OCI-LY7 (cell line): ENCODE measurements around the gene IFITM5. TPM values are rescaled to one million over a fixed set of nuclear protein-coding genes. Genes with fewer than 3 reads are reported as not detected.

Experiments
- BruUV-seq: library from RNA; stranded (reverse); fragments of 400-500 nt; replicated peaks from 2 replicates; lab custom pipeline; 2021; lab: Mats Ljungman, UMichigan
- CTCF ChIA-PET: fragments of 300-600 bp; sonication (Branson Sonifier 250); formaldehyde crosslinking; loops from one replicate; lab custom pipeline; 2022; ENCODE audit warnings: antibody characterized with exemption; ENCODE audit not compliant: unreplicated experiment; lab: Charles Lee
- POLR2A ChIA-PET: fragments of 300-600 bp; sonication (Branson Sonifier 250); formaldehyde crosslinking; loops from one replicate; lab custom pipeline; 2022; ENCODE audit warnings: antibody characterized with exemption; lab: Charles Lee
- DNase-seq: peaks from one replicate; pipeline ENCODE4 v3.0.0-alpha.2; 2015; ENCODE audit warnings: low spot score
- H2AFZ ChIP-seq: fragments of 200-600 bp; sonication (generic), shearing (Covaris generic); 2 replicates; pipeline ENCODE4 v1.6.1; 2014; ENCODE audit warnings: mild to moderate bottlenecking, antibody characterized with exemption, low read length, moderate library complexity
- H3K27ac ChIP-seq: fragments of 200-600 bp; sonication (generic); 2 replicates; pipeline ENCODE4 v1.5.1; 2014; ENCODE audit warnings: mixed run types, low read depth, mild to moderate bottlenecking, moderate library complexity, low read length, inconsistent platforms; ENCODE audit not compliant: poor library complexity, severe bottlenecking
- H3K36me3 ChIP-seq: fragments of 200-600 bp; sonication (generic); 2 replicates; pipeline ENCODE4 v1.6.1; 2014; ENCODE audit warnings: mild to moderate bottlenecking, antibody characterized with exemption, low read length, moderate library complexity, mixed read lengths; ENCODE audit not compliant: insufficient read depth
- H3K4me1 ChIP-seq: fragments of 200-600 bp; sonication (generic); 2 replicates; pipeline ENCODE4 v1.5.1; 2014; ENCODE audit warnings: mild to moderate bottlenecking, low read length; ENCODE audit not compliant: insufficient read depth, poor library complexity, severe bottlenecking
- H3K4me2 ChIP-seq: fragments of 200-600 bp; sonication (generic); 2 replicates; pipeline ENCODE4 v1.6.1; 2014; ENCODE audit warnings: mild to moderate bottlenecking, low read length
- H3K4me3 ChIP-seq: fragments of 200-600 bp; sonication (generic); 2 replicates; pipeline ENCODE4 v1.5.1; 2014; ENCODE audit warnings: mild to moderate bottlenecking, low read depth, low read length; ENCODE audit not compliant: poor library complexity, severe bottlenecking
- H3K79me2 ChIP-seq: fragments of 200-600 bp; sonication (generic); 2 replicates; pipeline ENCODE4 v1.6.1; 2016; ENCODE audit warnings: low read depth, mild to moderate bottlenecking, low read length, moderate library complexity, mixed read lengths; ENCODE audit not compliant: insufficient read depth
- H3K9me2 ChIP-seq: fragments of 200-600 bp; sonication (generic); 2 replicates; pipeline ENCODE4 v1.6.1; 2016; ENCODE audit warnings: mild to moderate bottlenecking, low read length, mixed read lengths; ENCODE audit not compliant: insufficient read depth
- H3K9me3 ChIP-seq: fragments of 200-600 bp; sonication (generic); 2 replicates; pipeline ENCODE4 v1.6.1; 2014; ENCODE audit warnings: mild to moderate bottlenecking, mixed run types, low read length, mixed read lengths
- H4K20me1 ChIP-seq: fragments of 200-600 bp; sonication (generic); 2 replicates; pipeline ENCODE4 v1.6.1; 2014; ENCODE audit warnings: mild to moderate bottlenecking, antibody characterized with exemption, low read length, moderate library complexity, mixed read lengths; ENCODE audit not compliant: insufficient read depth
- EZH2phosphoT487 ChIP-seq: fragments of 200-600 bp; sonication (generic); IDR thresholded peaks from 2 replicates; pipeline ENCODE4 v1.6.1; 2018; ENCODE audit warnings: low read depth, borderline replicate concordance, mild to moderate bottlenecking, mixed run types, antibody characterized with exemption, low read length, moderate library complexity, mixed read lengths
- intact Hi-C: fragments of 100-400 bp; cut with micrococcal nuclease; formaldehyde crosslinking; loops from one replicate; pipeline ENCODE4 v1.10.0; 2022; ENCODE audit not compliant: unreplicated experiment
- total RNA-seq, 2 experiments: library from RNA; depleted of rRNA in 1 of 2; stranded (reverse); fragments of >200 nt in 1 of 2; shearing (Covaris generic) in 1 of 2; gene quantifications; 2 replicates each; pipeline ENCODE4 v1.2.3, GENCODE V29; 2014 to 2022
- TF ChIP-seq, protein P1 (sequence below): fragments of 200-600 bp; sonication (generic); conservative IDR thresholded peaks from 2 replicates; pipeline ENCODE4 v1.5.1; 2014; ENCODE audit warnings: mild to moderate bottlenecking, antibody characterized with exemption, low read length, moderate library complexity, mixed read lengths

The IFITM5 gene
- total RNA-seq, 2 experiments from 2014 or later = not detected

DNA sequence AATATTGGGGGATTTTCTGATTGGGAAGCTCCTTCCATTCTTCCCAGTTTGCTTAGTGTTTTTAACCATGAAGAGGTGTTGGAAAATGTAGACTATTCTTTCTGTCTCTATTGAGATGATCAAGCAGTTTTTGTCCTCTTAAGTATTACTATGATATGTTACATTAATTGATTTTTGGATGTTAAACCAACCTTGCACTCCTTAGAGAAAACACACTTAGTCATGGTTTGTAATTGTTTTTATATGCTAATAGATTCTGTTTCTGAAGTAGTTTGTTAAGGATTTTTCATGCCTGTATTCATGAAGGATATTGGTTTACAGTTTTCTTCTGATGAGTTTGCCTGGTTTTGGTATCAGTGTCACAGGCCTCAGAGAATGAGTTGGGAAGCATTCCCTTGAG, 23.1 kb downstream of the IFITM5 start:
- no peak overlapping the region for H3K4me3 ChIP-seq
- TF ChIP-seq EZH2phosphoT487 = no peak
- TF ChIP-seq, protein P1, sequence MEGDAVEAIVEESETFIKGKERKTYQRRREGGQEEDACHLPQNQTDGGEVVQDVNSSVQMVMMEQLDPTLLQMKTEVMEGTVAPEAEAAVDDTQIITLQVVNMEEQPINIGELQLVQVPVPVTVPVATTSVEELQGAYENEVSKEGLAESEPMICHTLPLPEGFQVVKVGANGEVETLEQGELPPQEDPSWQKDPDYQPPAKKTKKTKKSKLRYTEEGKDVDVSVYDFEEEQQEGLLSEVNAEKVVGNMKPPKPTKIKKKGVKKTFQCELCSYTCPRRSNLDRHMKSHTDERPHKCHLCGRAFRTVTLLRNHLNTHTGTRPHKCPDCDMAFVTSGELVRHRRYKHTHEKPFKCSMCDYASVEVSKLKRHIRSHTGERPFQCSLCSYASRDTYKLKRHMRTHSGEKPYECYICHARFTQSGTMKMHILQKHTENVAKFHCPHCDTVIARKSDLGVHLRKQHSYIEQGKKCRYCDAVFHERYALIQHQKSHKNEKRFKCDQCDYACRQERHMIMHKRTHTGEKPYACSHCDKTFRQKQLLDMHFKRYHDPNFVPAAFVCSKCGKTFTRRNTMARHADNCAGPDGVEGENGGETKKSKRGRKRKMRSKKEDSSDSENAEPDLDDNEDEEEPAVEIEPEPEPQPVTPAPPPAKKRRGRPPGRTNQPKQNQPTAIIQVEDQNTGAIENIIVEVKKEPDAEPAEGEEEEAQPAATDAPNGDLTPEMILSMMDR = no peak
- H3K79me2 ChIP-seq = no peaks in the 10 kb centered on the region
- intact Hi-C loops = no loop called here
- ChIA-PET CTCF (interaction anchor here (0.9 kb wide), 1 partner anchor 24 kb away, joined by 3 read pairs; no protein-coding TSS in a partner anchor), POLR2A (interaction anchor here (0.6 kb wide), 4 partner anchors 11 to 235 kb away, joined by 3 read pairs; no protein-coding TSS in a partner anchor)
- H3K36me3 ChIP-seq = no peaks in the 10 kb centered on the region
- H4K20me1 ChIP-seq = no peaks in the 10 kb centered on the region
- peaks cover 5% of the 10 kb centered on the region for H3K4me1 ChIP-seq
- no peak overlapping the region for H3K27ac ChIP-seq
- no peak overlapping the region for H3K4me2 ChIP-seq
- BruUV-seq = no TSS peak
- no peak overlapping the region for H2AFZ ChIP-seq
- peaks cover 6% of the 10 kb centered on the region; the same call in 1 of the 2 replicates for H3K9me3 ChIP-seq
- H3K9me2 ChIP-seq = no peaks in the 10 kb centered on the region
- DNase-seq = no peak

DNA sequence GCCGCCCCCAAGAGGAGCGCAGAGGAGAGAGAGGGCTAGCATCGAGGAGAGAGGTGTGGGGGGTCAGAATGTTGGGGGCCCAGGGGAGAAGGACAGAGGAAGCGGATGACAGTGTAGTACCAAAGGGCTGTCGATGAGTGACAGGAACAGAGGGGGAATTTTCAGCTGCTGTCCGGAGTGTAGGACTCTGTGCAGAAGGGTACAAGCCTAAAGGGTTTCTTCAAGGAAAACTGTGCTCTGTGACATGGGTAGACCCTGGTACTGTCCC, 26.5 kb downstream of the IFITM5 start:
- no peaks in the 10 kb centered on the region for H3K9me2 ChIP-seq
- no peaks in the 10 kb centered on the region for H3K79me2 ChIP-seq
- POLR2A ChIA-PET = interaction anchor here (0.6 kb wide), 1 partner anchor 66 kb away, joined by 6 read pairs; the partner anchor contains the start of gene BET1L
- H3K9me3 ChIP-seq = peaks cover 6% of the 10 kb centered on the region; the same call in 1 of the 2 replicates
- H3K4me2 ChIP-seq = no peak overlapping the region
- H3K4me1 ChIP-seq = peaks cover 31% of the 10 kb centered on the region
- no peak for DNase-seq
- BruUV-seq = no TSS peak
- no peaks in the 10 kb centered on the region for H3K36me3 ChIP-seq
- H2AFZ ChIP-seq = no peak overlapping the region
- no peak overlapping the region for H3K4me3 ChIP-seq
- no peaks in the 10 kb centered on the region for H4K20me1 ChIP-seq
- CTCF ChIA-PET = no interaction called here
- no peak for TF ChIP-seq EZH2phosphoT487
- TF ChIP-seq, protein P1 = no peak
- intact Hi-C loops = no loop called here
- H3K27ac ChIP-seq = no peak overlapping the region

- no peak overlapping the region for H3K4me3 ChIP-seq
- no TSS peak for BruUV-seq
- TF ChIP-seq, protein P1 = no peak
- TF ChIP-seq EZH2phosphoT487 = no peak
- H3K36me3 ChIP-seq = no peaks in the 10 kb centered on the region
- H3K9me2 ChIP-seq = no peaks in the 10 kb centered on the region
- no peaks in the 10 kb centered on the region for H4K20me1 ChIP-seq
- CTCF ChIA-PET = no interaction called here
- intact Hi-C loops = no loop called here
- H3K4me2 ChIP-seq = no peak overlapping the region
- H3K79me2 ChIP-seq = no peaks in the 10 kb centered on the region
- H2AFZ ChIP-seq = no peak overlapping the region
- POLR2A ChIA-PET = no interaction called here
- DNase-seq = no peak
- H3K27ac ChIP-seq = no peak overlapping the region
- peaks cover 35% of the 10 kb centered on the region for H3K4me1 ChIP-seq
- peaks cover 6% of the 10 kb centered on the region; the same call in 1 of the 2 replicates for H3K9me3 ChIP-seq
These were observed 27.0 kb downstream of the IFITM5 start for GRCh38 chr11:272195-272930.
